Naive thymus-derived CD8-positive, alpha-beta T cell (primary cell): ENCODE results near the gene RBBP4. TPM values are rescaled to one million over a fixed set of nuclear protein-coding genes. Genes with fewer than 3 reads are reported as not detected.

Experiments
- polyA plus RNA-seq, 3 donors: library from polyadenylated mRNA; unstranded; fragments of 300-500 nt; fragmentation: Illumina TruSeq; gene quantifications; one replicate each; pipeline ENCODE4 v1.2.3, GENCODE V29; 2021
- total RNA-seq, 8 experiments: library from RNA in 2 of 8; stranded (reverse) in 2 of 8; gene quantifications; one replicate each; pipeline ENCODE4 v1.2.3 and lab custom pipeline; 2021 to 2026

RBBP4 gene
- total and polyA plus RNA-seq, 5 experiments from 2014 or later: 191 to 251 (median 226) TPM

Other genes starting within 250 kb of the RBBP4 start
- gene ZBTB8B, start 186.1 kb upstream of the RBBP4 start, total RNA-seq: not detected
- gene ZBTB8B, start 186.1 kb upstream of the RBBP4 start, polyA plus RNA-seq: not detected
- gene ZBTB8A, start 111.8 kb upstream of the RBBP4 start, total RNA-seq: not detected
- not detected for gene ZBTB8A, start 111.8 kb upstream of the RBBP4 start, polyA plus RNA-seq
- gene ZBTB8OS, start 658 bp upstream of the RBBP4 start, total RNA-seq: 10 to 100 TPM; 54.3 to 57.2 TPM
- 10 to 100 TPM; 53.2 to 65.8 (median 65.6) TPM for gene ZBTB8OS, start 658 bp upstream of the RBBP4 start, polyA plus RNA-seq
- gene SYNC, start 51.6 kb downstream of the RBBP4 start, total RNA-seq: not detected
- not detected for gene SYNC, start 51.6 kb downstream of the RBBP4 start, polyA plus RNA-seq
- 100 to 1,000 TPM; 181 to 184 TPM for gene YARS1, start 166.2 kb downstream of the RBBP4 start, total RNA-seq
- 10 to 100 TPM; 45.0 to 60.2 (median 45.1) TPM for gene YARS1, start 166.2 kb downstream of the RBBP4 start, polyA plus RNA-seq
- gene S100PBP, start 166.4 kb downstream of the RBBP4 start, total RNA-seq: 10 to 100 TPM; 47.7 to 50.5 TPM
- gene S100PBP, start 166.4 kb downstream of the RBBP4 start, polyA plus RNA-seq: 1 to 10 TPM; 5.0 to 9.6 (median 6.4) TPM
- not detected for gene FNDC5, start 219.7 kb downstream of the RBBP4 start, total RNA-seq
- gene FNDC5, start 219.7 kb downstream of the RBBP4 start, polyA plus RNA-seq: not detected
- not detected for gene HPCA, start 235.3 kb downstream of the RBBP4 start, total RNA-seq
- not detected for gene HPCA, start 235.3 kb downstream of the RBBP4 start, polyA plus RNA-seq